Sigmoid colon (tissue), 4 donors: Measurements from ENCODE around the gene KCP.

Experiments
- POLR2AphosphoS5 ChIP-seq, 4 donors: sonication (generic); formaldehyde crosslinking; IDR thresholded peaks; one replicate each; pipeline ENCODE4 v1.6.1; 2017; ENCODE audit warnings: antibody characterized with exemption in 4 of 4
- TF ChIP-seq, protein P1 (sequence below), 4 experiments: fragments of 450-650 bp in 3 of 4; fragments of 200-600 bp in 1 of 4; IDR thresholded peaks; one replicate each; pipeline ENCODE4 v1.5.1; 2016 to 2019; ENCODE audit warnings: antibody characterized with exemption in 4 of 4, mild to moderate bottlenecking in 3 of 4, moderate library complexity in 2 of 4

DNA sequence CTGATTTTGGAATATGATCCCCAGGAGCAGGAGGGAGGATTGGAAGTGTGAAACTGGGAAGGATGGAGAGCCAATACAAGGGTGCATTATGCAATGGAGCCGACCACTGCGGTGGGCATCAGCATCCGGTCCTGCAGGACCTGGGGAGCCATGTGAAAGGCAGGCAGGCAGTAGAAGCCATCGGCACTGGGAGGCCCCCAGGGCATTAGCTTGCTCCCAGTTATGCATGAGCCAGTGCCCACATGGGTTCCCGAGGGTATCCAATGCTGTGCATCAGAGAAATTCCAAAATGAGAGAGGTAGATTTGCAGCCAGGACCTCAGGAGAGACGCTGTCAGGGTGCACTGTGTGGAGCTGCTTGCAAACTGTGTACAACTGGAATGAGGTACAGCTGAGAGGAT, 8.7 kb upstream of the KCP start:
- TF ChIP-seq, protein P1, sequence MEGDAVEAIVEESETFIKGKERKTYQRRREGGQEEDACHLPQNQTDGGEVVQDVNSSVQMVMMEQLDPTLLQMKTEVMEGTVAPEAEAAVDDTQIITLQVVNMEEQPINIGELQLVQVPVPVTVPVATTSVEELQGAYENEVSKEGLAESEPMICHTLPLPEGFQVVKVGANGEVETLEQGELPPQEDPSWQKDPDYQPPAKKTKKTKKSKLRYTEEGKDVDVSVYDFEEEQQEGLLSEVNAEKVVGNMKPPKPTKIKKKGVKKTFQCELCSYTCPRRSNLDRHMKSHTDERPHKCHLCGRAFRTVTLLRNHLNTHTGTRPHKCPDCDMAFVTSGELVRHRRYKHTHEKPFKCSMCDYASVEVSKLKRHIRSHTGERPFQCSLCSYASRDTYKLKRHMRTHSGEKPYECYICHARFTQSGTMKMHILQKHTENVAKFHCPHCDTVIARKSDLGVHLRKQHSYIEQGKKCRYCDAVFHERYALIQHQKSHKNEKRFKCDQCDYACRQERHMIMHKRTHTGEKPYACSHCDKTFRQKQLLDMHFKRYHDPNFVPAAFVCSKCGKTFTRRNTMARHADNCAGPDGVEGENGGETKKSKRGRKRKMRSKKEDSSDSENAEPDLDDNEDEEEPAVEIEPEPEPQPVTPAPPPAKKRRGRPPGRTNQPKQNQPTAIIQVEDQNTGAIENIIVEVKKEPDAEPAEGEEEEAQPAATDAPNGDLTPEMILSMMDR (IDR thresholded peaks at IDR 0.05): no peak
- TF ChIP-seq POLR2AphosphoS5 (IDR thresholded peaks at IDR 0.05): no peak
